Measurements from ENCODE around the gene ADARB2. TPM values are rescaled to one million over a fixed set of nuclear protein-coding genes. Genes with fewer than 3 reads are reported as not detected.

Gene ADARB2
- total and polyA plus RNA-seq, 2 experiments from 2014 or later = 1.6 to 3.1 TPM

GRCh38 chr10:1474376-1475097 lies 262.8 kb downstream of the ADARB2 start:
- DNase-seq (ENCODE audit: low read depth in 1 of 2, low spot score in 1 of 2) = no peak
- H3K27ac ChIP-seq = no peak overlapping the region
- H3K9me3 ChIP-seq (ENCODE audit: low read depth) = no peaks in the 10 kb centered on the region
- H3K27me3 ChIP-seq = no peaks in the 10 kb centered on the region
- H3K36me3 ChIP-seq = no peaks in the 10 kb centered on the region
- no peak overlapping the region for H3K4me3 ChIP-seq
- no peaks in the 10 kb centered on the region for H3K4me1 ChIP-seq (ENCODE audit: low read depth)
- TF ChIP-seq, protein P1, sequence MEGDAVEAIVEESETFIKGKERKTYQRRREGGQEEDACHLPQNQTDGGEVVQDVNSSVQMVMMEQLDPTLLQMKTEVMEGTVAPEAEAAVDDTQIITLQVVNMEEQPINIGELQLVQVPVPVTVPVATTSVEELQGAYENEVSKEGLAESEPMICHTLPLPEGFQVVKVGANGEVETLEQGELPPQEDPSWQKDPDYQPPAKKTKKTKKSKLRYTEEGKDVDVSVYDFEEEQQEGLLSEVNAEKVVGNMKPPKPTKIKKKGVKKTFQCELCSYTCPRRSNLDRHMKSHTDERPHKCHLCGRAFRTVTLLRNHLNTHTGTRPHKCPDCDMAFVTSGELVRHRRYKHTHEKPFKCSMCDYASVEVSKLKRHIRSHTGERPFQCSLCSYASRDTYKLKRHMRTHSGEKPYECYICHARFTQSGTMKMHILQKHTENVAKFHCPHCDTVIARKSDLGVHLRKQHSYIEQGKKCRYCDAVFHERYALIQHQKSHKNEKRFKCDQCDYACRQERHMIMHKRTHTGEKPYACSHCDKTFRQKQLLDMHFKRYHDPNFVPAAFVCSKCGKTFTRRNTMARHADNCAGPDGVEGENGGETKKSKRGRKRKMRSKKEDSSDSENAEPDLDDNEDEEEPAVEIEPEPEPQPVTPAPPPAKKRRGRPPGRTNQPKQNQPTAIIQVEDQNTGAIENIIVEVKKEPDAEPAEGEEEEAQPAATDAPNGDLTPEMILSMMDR (IDR thresholded peaks at IDR 0.05; ENCODE audit: low read depth, low read length) = no peak

- no peaks in the 10 kb centered on the region for H3K9me3 ChIP-seq (ENCODE audit: low read depth)
- TF ChIP-seq, protein P1 (IDR thresholded peaks at IDR 0.05; ENCODE audit: low read depth, low read length) = no peak
- no peaks in the 10 kb centered on the region for H3K4me1 ChIP-seq (ENCODE audit: low read depth)
- H3K36me3 ChIP-seq = no peaks in the 10 kb centered on the region
- H3K27me3 ChIP-seq = no peaks in the 10 kb centered on the region
- H3K27ac ChIP-seq = no peak overlapping the region
- no peak overlapping the region for H3K4me3 ChIP-seq
- no peak for DNase-seq (ENCODE audit: low read depth in 1 of 2, low spot score in 1 of 2)
Measured at GRCh38 chr10:1473874-1474273, 263.5 kb downstream of the ADARB2 start.

DNA sequence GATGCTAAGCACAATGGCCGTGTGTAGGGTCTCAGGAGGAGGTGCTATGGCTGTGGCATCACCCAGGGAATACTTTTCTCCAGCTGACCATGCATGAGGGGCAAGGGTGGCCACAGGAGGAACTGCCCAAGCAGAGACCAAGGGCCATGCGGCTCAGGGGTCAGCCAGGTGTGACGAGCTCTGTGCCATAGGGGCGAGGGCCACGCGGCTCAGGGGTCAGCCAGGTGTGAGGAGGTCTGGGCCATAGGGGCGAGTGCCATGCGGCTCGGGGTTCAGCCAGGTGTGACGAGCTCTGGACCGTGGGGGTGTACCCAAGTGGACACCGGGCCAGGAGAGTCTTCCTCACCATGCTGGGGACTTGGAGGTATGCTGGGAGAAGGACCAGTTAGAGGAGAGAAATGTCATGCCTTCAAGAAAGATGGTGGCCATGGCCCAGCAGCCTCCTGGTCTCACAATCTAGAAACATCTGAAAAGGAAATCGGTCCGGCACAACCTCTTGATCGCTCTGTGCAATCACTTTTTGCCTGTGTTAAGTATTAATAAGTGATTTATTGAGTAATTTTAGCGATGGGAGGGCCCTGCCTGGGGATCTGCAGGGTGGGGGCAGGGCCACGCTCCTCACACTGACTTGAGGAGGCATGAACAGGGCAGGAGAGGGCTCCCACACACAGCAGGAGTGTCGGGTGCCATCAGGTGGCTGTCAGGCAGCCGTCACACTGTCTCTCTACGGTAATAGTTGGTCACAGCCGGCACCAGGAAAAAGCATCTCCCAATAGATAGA lies 265.0 kb downstream of the ADARB2 start:
- H3K36me3 ChIP-seq = no peaks in the 10 kb centered on the region
- TF ChIP-seq, protein P1 (IDR thresholded peaks at IDR 0.05; ENCODE audit: low read depth, low read length) = no peak
- no peaks in the 10 kb centered on the region for H3K4me1 ChIP-seq (ENCODE audit: low read depth)
- H3K27ac ChIP-seq = no peak overlapping the region
- no peak overlapping the region for H3K4me3 ChIP-seq
- no peaks in the 10 kb centered on the region for H3K27me3 ChIP-seq
- DNase-seq (ENCODE audit: low read depth in 1 of 2, low spot score in 1 of 2) = no peak
- H3K9me3 ChIP-seq (ENCODE audit: low read depth) = no peaks in the 10 kb centered on the region

GRCh38 chr10:1468811-1469210 lies 268.5 kb downstream of the ADARB2 start:
- H3K36me3 ChIP-seq = no peaks in the 10 kb centered on the region
- no peak for DNase-seq (ENCODE audit: low read depth in 1 of 2, low spot score in 1 of 2)
- no peak overlapping the region for H3K27ac ChIP-seq
- H3K4me3 ChIP-seq = no peak overlapping the region
- TF ChIP-seq, protein P1 (IDR thresholded peaks at IDR 0.05; ENCODE audit: low read depth, low read length) = no peak
- no peaks in the 10 kb centered on the region for H3K9me3 ChIP-seq (ENCODE audit: low read depth)
- H3K27me3 ChIP-seq = no peaks in the 10 kb centered on the region
- peaks cover 11% of the 10 kb centered on the region for H3K4me1 ChIP-seq (ENCODE audit: low read depth)

- Histone ChIP-seq H3K9me3 (ENCODE audit: low read depth) (no peaks in the 10 kb centered on the region), H3K4me3 (no peak overlapping the region), H3K27me3 (no peaks in the 10 kb centered on the region), H3K27ac (no peak overlapping the region), H3K4me1 (ENCODE audit: low read depth) (peaks cover 11% of the 10 kb centered on the region), H3K36me3 (no peaks in the 10 kb centered on the region)
- no peak for DNase-seq (ENCODE audit: low read depth in 1 of 2, low spot score in 1 of 2)
- TF ChIP-seq, protein P1 (IDR thresholded peaks at IDR 0.05; ENCODE audit: low read depth, low read length) = no peak
Measured at GRCh38 chr10:1467334-1468076, 269.8 kb downstream of the ADARB2 start.
